Measurements from ENCODE around the gene ZBTB8B. TPM values are rescaled to one million over a fixed set of nuclear protein-coding genes. Genes with fewer than 3 reads are reported as not detected.
"Not testable (repeated sequence)": the region's sequence is repeated elsewhere in the genome, so short reads cannot be mapped to it uniquely, and the experiment has no call there.

ZBTB8B gene
- polyA plus RNA-seq, 1 donor from 2014 or later, result 5.0 TPM

- Histone ChIP-seq H3K4me2 (ENCODE audit: low read length) (no peak overlapping the region), H2AFZ (ENCODE audit: low read depth, low read length) (no peak overlapping the region)
Measured at GRCh38 chr1:32448773-32449456, 16.0 kb upstream of the ZBTB8B start.

GRCh38 chr1:32449457-32449831 is 15.4 kb upstream of the ZBTB8B start:
- H3K79me2 ChIP-seq (replicated peaks; ENCODE audit: insufficient read depth, low read length); H3F3A ChIP-seq (ENCODE audit: insufficient read depth, low read length, poor library complexity, severe bottlenecking); H3K4me3 ChIP-seq (ENCODE audit: low read length); H3K27ac ChIP-seq (ENCODE audit: low read length); H3K27me3 ChIP-seq (ENCODE audit: insufficient read depth, low read depth, low read length); H2AFZ ChIP-seq (ENCODE audit: low read depth, low read length); H3K9ac ChIP-seq (ENCODE audit: low read length); H3K36me3 ChIP-seq (ENCODE audit: insufficient read depth, low read length); H3K9me3 ChIP-seq (ENCODE audit: low read length); H3K4me2 ChIP-seq (ENCODE audit: low read length); H4K20me1 ChIP-seq (ENCODE audit: insufficient read depth); H3K9me2 ChIP-seq (ENCODE audit: insufficient read depth, low read length): not testable (repeated sequence)

More at GRCh38 chr1:32448773-32449456, 16.0 kb upstream of the ZBTB8B start:
- H3K79me2 ChIP-seq (replicated peaks; ENCODE audit: insufficient read depth, low read length), result no peaks in the 10 kb centered on the region
- H3K27me3 ChIP-seq (ENCODE audit: insufficient read depth, low read depth, low read length), result no peaks in the 10 kb centered on the region
- H3K9me3 ChIP-seq (ENCODE audit: low read length), result no peaks in the 10 kb centered on the region
- H3K4me3 ChIP-seq (ENCODE audit: low read length), result no peak overlapping the region
- H3K36me3 ChIP-seq (ENCODE audit: insufficient read depth, low read length), result no peaks in the 10 kb centered on the region
- no peak overlapping the region for H3K9ac ChIP-seq (ENCODE audit: low read length)
- H3K27ac ChIP-seq (ENCODE audit: low read length), result no peak overlapping the region
- no peak for TF ChIP-seq REST (IDR thresholded peaks at IDR 0.05; ENCODE audit: borderline replicate concordance)
- no peak for TF ChIP-seq EP300 (conservative IDR thresholded peaks at IDR 0.05; ENCODE audit: poor library complexity, severe bottlenecking)
- no peak for TF ChIP-seq TAF1 (IDR thresholded peaks at IDR 0.05; ENCODE audit: low read depth)
- TF ChIP-seq POLR2AphosphoS5 (IDR thresholded peaks at IDR 0.05), result no peak
- TF ChIP-seq RAD21 (conservative IDR thresholded peaks at IDR 0.05), result no peak
- TF ChIP-seq EZH2 (IDR thresholded peaks at IDR 0.05; ENCODE audit: borderline replicate concordance, insufficient read depth, low read length, poor library complexity, severe bottlenecking), result no peak
- TF ChIP-seq MXI1 (conservative IDR thresholded peaks at IDR 0.05; ENCODE audit: poor library complexity, severe bottlenecking), result no peak
- TF ChIP-seq SMC3 (conservative IDR thresholded peaks at IDR 0.05; ENCODE audit: poor library complexity), result no peak
- no peak for TF ChIP-seq CTCF (IDR thresholded peaks at IDR 0.05; ENCODE audit: poor library complexity, severe bottlenecking)
- no peaks in the 10 kb centered on the region for H3K9me2 ChIP-seq (ENCODE audit: insufficient read depth, low read length)
- H4K20me1 ChIP-seq (ENCODE audit: insufficient read depth), result no peaks in the 10 kb centered on the region
- H3F3A ChIP-seq (ENCODE audit: insufficient read depth, low read length, poor library complexity, severe bottlenecking), result no peaks in the 10 kb centered on the region

All from neural cell (in vitro differentiated cells).